H1 (cell line): Measurements from ENCODE around the gene KLK8. TPM values are rescaled to one million over a fixed set of nuclear protein-coding genes. Genes with fewer than 3 reads are reported as not detected.

Experiments
- CTCF ChIA-PET: fragments of 300-600 bp; sonication (Branson Sonifier 250); formaldehyde crosslinking; loops from one replicate; lab custom pipeline; 2021; ENCODE audit not compliant: partially characterized antibody; lab: Charles Lee
- POLR2A ChIA-PET: fragments of 300-600 bp; sonication (Branson Sonifier 250); formaldehyde crosslinking; loops from one replicate; lab custom pipeline; 2021; ENCODE audit warnings: inconsistent platforms; ENCODE audit not compliant: partially characterized antibody; lab: Charles Lee
- DNase-seq, 2 experiments: peaks; one replicate each; pipeline versions ENCODE4 v3.0.0 to v3.0.0-alpha.2; 2010 to 2022; ENCODE audit warnings: low spot score in 2 of 2, low read depth in 1 of 2, mixed read lengths in 1 of 2
- FAIRE-seq: peaks from 2 replicates; lab custom pipeline; 2011; peaks lifted over from hg19 to GRCh38; lab: Jason Lieb, UNC
- H2AFZ ChIP-seq: 2 replicates; pipeline ENCODE4 v1.8.1; 2012; ENCODE audit warnings: low read length, inconsistent platforms
- H2AK5ac ChIP-seq: 2 replicates; pipeline ENCODE4 v1.6.1; 2013; ENCODE audit warnings: low read depth, low read length
- H2BK120ac ChIP-seq: replicated peaks from 2 replicates; pipeline ENCODE3; 2013; ENCODE audit warnings: low read depth, low read length, inconsistent platforms
- H2BK12ac ChIP-seq: 2 replicates; pipeline ENCODE4 v1.6.1; 2013; ENCODE audit warnings: low read depth, low read length
- H2BK15ac ChIP-seq: 2 replicates; pipeline ENCODE4 v1.6.1; 2013; ENCODE audit warnings: low read length
- H2BK20ac ChIP-seq: 2 replicates; pipeline ENCODE4 v1.6.1; 2013; ENCODE audit warnings: low read length
- H2BK5ac ChIP-seq: 2 replicates; pipeline ENCODE4 v1.6.1; 2013; ENCODE audit warnings: low read depth, low read length
- H3K14ac ChIP-seq: 2 replicates; pipeline ENCODE4 v1.6.1; 2013; ENCODE audit warnings: inconsistent platforms; ENCODE audit not compliant: insufficient read length
- H3K18ac ChIP-seq: 2 replicates; pipeline ENCODE4 v1.6.1; 2013; ENCODE audit warnings: low read length; ENCODE audit errors: extremely low read depth
- H3K23ac ChIP-seq: 2 replicates; pipeline ENCODE4 v1.6.1; 2013; ENCODE audit warnings: inconsistent platforms; ENCODE audit not compliant: insufficient read length
- H3K23me2 ChIP-seq: 2 replicates; pipeline ENCODE4 v1.6.1; 2013; ENCODE audit warnings: low read depth, low read length
- H3K27ac ChIP-seq: 2 replicates; pipeline ENCODE4 v1.6.1; 2011; ENCODE audit warnings: low read depth, low read length, inconsistent platforms
- H3K27me3 ChIP-seq, 4 experiments: replicated peaks in 1 of 4; 1 replicate in 1 of 4; 2 replicates in 3 of 4; pipeline versions ENCODE4 v1.6.1 to v1.8.1; 2011 to 2013; ENCODE audit warnings: low read length in 3 of 4, mild to moderate bottlenecking in 3 of 4, inconsistent platforms in 2 of 4, mixed read lengths in 2 of 4, moderate library complexity in 1 of 4; ENCODE audit not compliant: control insufficient read depth in 3 of 4, insufficient read depth in 3 of 4; ENCODE audit errors: extremely low read depth in 1 of 4
- H3K36me3 ChIP-seq, 4 experiments: 2 replicates each; pipeline versions ENCODE4 v1.6.1 to v1.8.1; 2011 to 2013; ENCODE audit warnings: mild to moderate bottlenecking in 4 of 4, low read length in 3 of 4, moderate library complexity in 2 of 4, control low read depth in 1 of 4, inconsistent platforms in 1 of 4; ENCODE audit not compliant: insufficient read depth in 4 of 4, control insufficient read depth in 2 of 4
- H3K4ac ChIP-seq: replicated peaks from 2 replicates; pipeline ENCODE3; 2013; ENCODE audit warnings: low read length, low read depth, mixed read lengths, inconsistent platforms; ENCODE audit not compliant: insufficient read length
- H3K4me1 ChIP-seq, 4 experiments: replicated peaks in 1 of 4; 1 replicate in 1 of 4; 2 replicates in 3 of 4; pipeline versions ENCODE4 v1.6.1 to v1.8.1; 2011 to 2013; ENCODE audit warnings: low read length in 3 of 4, inconsistent platforms in 2 of 4, mixed read lengths in 1 of 4; ENCODE audit not compliant: insufficient read depth in 4 of 4, control insufficient read depth in 3 of 4
- H3K4me2 ChIP-seq, 2 experiments: 2 replicates each; pipeline versions ENCODE4 v1.6.1 to v1.8.1; 2011 to 2013; ENCODE audit warnings: low read depth in 2 of 2, low read length in 2 of 2, control low read depth in 1 of 2, inconsistent platforms in 1 of 2, mild to moderate bottlenecking in 1 of 2; ENCODE audit not compliant: insufficient read depth in 1 of 2
- H3K4me3 ChIP-seq, 4 experiments: fragments of 200-600, 300-600 bp in 1 of 4; sonication (generic), shearing (Covaris generic), sonication (Bioruptor Twin) in 1 of 4; 2 replicates each; pipeline versions ENCODE4 v1.5.1 to v1.8.1; 2011 to 2016; ENCODE audit warnings: low read length in 4 of 4, low read depth in 3 of 4, control low read depth in 2 of 4, inconsistent platforms in 2 of 4, mild to moderate bottlenecking in 2 of 4, mixed read lengths in 1 of 4, moderate library complexity in 1 of 4; ENCODE audit not compliant: insufficient read depth in 2 of 4; ENCODE audit errors: extremely low read depth in 1 of 4
- H3K56ac ChIP-seq: replicated peaks from 2 replicates; pipeline ENCODE3; 2013; ENCODE audit warnings: low read depth, mild to moderate bottlenecking, mixed read lengths, low read length, inconsistent platforms; ENCODE audit not compliant: insufficient read length
- H3K79me1 ChIP-seq: 2 replicates; pipeline ENCODE4 v1.6.1; 2013; ENCODE audit warnings: low read depth, low read length, control low read depth
- H3K79me2 ChIP-seq, 2 experiments: 2 replicates each; pipeline versions ENCODE4 v1.6.1 to v1.8.1; 2012 to 2013; ENCODE audit warnings: low read length in 2 of 2, mild to moderate bottlenecking in 2 of 2, inconsistent platforms in 1 of 2; ENCODE audit not compliant: insufficient read depth in 2 of 2, control insufficient read depth in 1 of 2
- H3K9ac ChIP-seq, 4 experiments: replicated peaks in 1 of 4; 1 replicate in 1 of 4; 2 replicates in 3 of 4; pipeline versions ENCODE4 v1.6.1 to v1.8.1; 2011 to 2013; ENCODE audit warnings: low read depth in 3 of 4, low read length in 3 of 4, control low read depth in 2 of 4, mild to moderate bottlenecking in 2 of 4, moderate library complexity in 2 of 4, inconsistent platforms in 1 of 4; ENCODE audit errors: extremely low read depth in 1 of 4
- H3K9me3 ChIP-seq, 2 experiments: 2 replicates each; pipeline versions ENCODE4 v1.6.1 to v1.8.1; 2012 to 2013; ENCODE audit warnings: mild to moderate bottlenecking in 2 of 2, moderate library complexity in 2 of 2, control low read depth in 1 of 2, inconsistent platforms in 1 of 2, low read depth in 1 of 2, low read length in 1 of 2, mixed read lengths in 1 of 2; ENCODE audit not compliant: insufficient read depth in 2 of 2
- H4K20me1 ChIP-seq, 2 experiments: replicated peaks in 1 of 2; 2 replicates each; pipeline versions ENCODE3 to v1.8.1; 2011 to 2013; ENCODE audit warnings: inconsistent platforms in 2 of 2, low read length in 2 of 2, mild to moderate bottlenecking in 1 of 2; ENCODE audit not compliant: insufficient read depth in 2 of 2, control insufficient read depth in 1 of 2
- H4K5ac ChIP-seq: 2 replicates; pipeline ENCODE4 v1.6.1; 2013; ENCODE audit warnings: low read length, low read depth, mixed read lengths, inconsistent platforms; ENCODE audit not compliant: insufficient read length
- H4K8ac ChIP-seq: 2 replicates; pipeline ENCODE4 v1.8.0; 2013; ENCODE audit warnings: mild to moderate bottlenecking, moderate library complexity, low read length, inconsistent platforms; ENCODE audit not compliant: insufficient read depth; ENCODE audit errors: extremely low read depth
- H4K91ac ChIP-seq: replicated peaks from 2 replicates; pipeline ENCODE3; 2013; ENCODE audit warnings: low read length, mixed read lengths, inconsistent platforms; ENCODE audit not compliant: insufficient read length
- CHD2 ChIP-seq: IDR thresholded peaks from 2 replicates; pipeline ENCODE4 v1.6.1; 2012; ENCODE audit warnings: low read length, improper control_type of control experiment
- JUN ChIP-seq: IDR thresholded peaks from 2 replicates; pipeline ENCODE4 v1.6.1; 2011; ENCODE audit warnings: low read depth, mild to moderate bottlenecking, improper control_type of control experiment, low read length
- POLR2AphosphoS5 ChIP-seq: IDR thresholded peaks from 2 replicates; pipeline ENCODE4 v1.6.1; 2011; ENCODE audit warnings: low read depth, low read length
- SIN3A ChIP-seq, 2 experiments: IDR thresholded peaks in 1 of 2; conservative IDR thresholded peaks in 1 of 2; 2 replicates each; pipeline ENCODE4 v1.6.1; 2011 to 2012; ENCODE audit warnings: low read length in 2 of 2, improper control_type of control experiment in 1 of 2, low read depth in 1 of 2, mild to moderate bottlenecking in 1 of 2
- SUZ12 ChIP-seq: fragments of 200-600 bp; sonication (generic); IDR thresholded peaks from 2 replicates; pipeline ENCODE4 v1.6.1; 2012; ENCODE audit warnings: mild to moderate bottlenecking, inconsistent platforms, low read length, moderate library complexity, mixed read lengths
- ZNF274 ChIP-seq: IDR thresholded peaks from 2 replicates; pipeline ENCODE4 v1.7.0; 2012; ENCODE audit warnings: low read length, borderline replicate concordance; ENCODE audit errors: extremely low read depth
- WGBS, 2 experiments: shearing (Covaris generic) in 1 of 2; methylation state at CpG; one replicate each; pipeline versions ENCODE4 v1.1.6 to v1.1.7; 2013 to 2015; ENCODE audit warnings: low lambda C conversion rate in 2 of 2, mixed read lengths in 2 of 2, inconsistent platforms in 1 of 2, low coverage in 1 of 2, missing lambda C conversion rate in 1 of 2; ENCODE audit not compliant: insufficient replicate concordance in 2 of 2, insufficient coverage in 1 of 2, insufficient read length in 1 of 2; ENCODE audit errors: extremely low coverage in 1 of 2, missing lambda C conversion rate in 1 of 2; 5-methylcytosine and 5-hydroxymethylcytosine counted together
- polyA plus RNA-seq, 7 experiments: library from polyadenylated mRNA; depleted of rRNA in 3 of 7; stranded (reverse) in 5 of 7; unstranded in 2 of 7; fragments of >200 nt in 5 of 7; fragments of 200-250 nt in 2 of 7; gene quantifications; 1 replicate in 5 of 7; 2 replicates in 1 of 7; 4 replicates in 1 of 7; pipeline versions ENCODE4 v1.2.1 to v1.2.3, GENCODE V29; 2011 to 2013; ENCODE audit warnings: missing spikeins in 2 of 7, mixed read lengths in 2 of 7
- total RNA-seq: library from RNA; stranded (reverse); fragmentation: NEBNext Ultra II Directional; extraction: Animal tissue kit (Norgen Biotek cat#: 25700); gene quantifications from 2 replicates; pipeline ENCODE4 v1.2.1, GENCODE V29; 2021

The KLK8 gene
- total and polyA plus RNA-seq, 2 of the 8 experiments (the other 6 are each of a cell fraction or from before 2014, with no cell fraction given): 2.9 to 3.6 TPM

DNA sequence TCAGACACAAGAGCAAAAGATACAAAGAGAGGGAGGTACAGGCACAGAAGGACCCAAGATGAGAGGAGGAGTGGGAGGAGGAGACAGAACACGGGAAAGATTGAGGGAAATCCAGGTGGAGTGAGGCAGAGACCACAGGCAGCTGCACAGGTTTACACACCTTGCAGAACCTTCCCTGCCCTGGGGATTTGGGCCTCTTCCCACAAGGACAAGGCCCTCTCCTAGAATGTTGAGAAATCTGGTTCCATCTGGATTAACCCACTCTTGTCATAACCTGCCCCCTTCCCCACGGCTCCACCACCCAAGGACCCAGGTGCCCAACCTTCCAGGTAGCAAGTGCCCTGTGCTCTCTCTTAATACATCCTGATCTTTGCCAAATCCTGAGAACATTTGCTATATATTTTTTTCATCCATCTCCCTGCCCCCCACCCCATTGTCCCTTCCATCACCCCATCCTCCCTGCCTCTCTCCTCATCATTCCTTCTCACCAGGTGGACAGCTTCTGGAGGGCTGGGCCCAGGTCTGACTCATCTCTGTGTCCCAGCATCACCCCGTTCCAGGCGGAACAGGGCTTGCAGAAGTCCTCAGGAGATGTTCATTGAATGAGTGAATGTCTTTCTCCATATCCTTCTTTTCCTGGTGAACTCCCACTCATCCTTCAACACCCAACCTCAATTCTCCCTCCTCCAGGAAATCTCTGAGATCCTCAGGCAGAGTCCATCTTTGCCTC, 8.8 kb upstream of the KLK8 start:
- peaks cover 3% of the 10 kb centered on the region; the same call in 1 of the 2 replicates for H3K23me2 ChIP-seq
- H3K4me1 ChIP-seq: no peaks in the 10 kb centered on the region
- no peak overlapping the region for H3K4ac ChIP-seq
- no peak overlapping the region for H3K56ac ChIP-seq
- H3K9me3 ChIP-seq: no peaks in the 10 kb centered on the region
- no peaks in the 10 kb centered on the region for H3K27me3 ChIP-seq
- H2BK5ac ChIP-seq: no peak overlapping the region
- H3K36me3 ChIP-seq: no peaks in the 10 kb centered on the region
- H4K20me1 ChIP-seq: no peaks in the 10 kb centered on the region
- ChIA-PET CTCF (interaction anchor here (0.7 to 1.5 kb wide), 3 partner anchors 23 to 86 kb away, joined by 3 to 4 read pairs (median 4); no protein-coding TSS in a partner anchor), POLR2A (no interaction called here)
- H2BK12ac ChIP-seq: no peak overlapping the region
- H2AFZ ChIP-seq: no peak overlapping the region
- no peak overlapping the region for H3K18ac ChIP-seq
- H2AK5ac ChIP-seq: no peak overlapping the region
- no peak overlapping the region for H4K91ac ChIP-seq
- no peak overlapping the region for H4K5ac ChIP-seq
- H2BK15ac ChIP-seq: peak overlapping the region; percentile 46; the same call in 1 of the 2 replicates
- H4K8ac ChIP-seq: no peak overlapping the region
- no peak overlapping the region for H3K4me3 ChIP-seq
- H3K27ac ChIP-seq: no peak overlapping the region
- FAIRE-seq: no peak
- no peak for TF ChIP-seq ZNF274
- TF ChIP-seq POLR2AphosphoS5: no peak
- no peak for TF ChIP-seq SUZ12
- TF ChIP-seq CHD2: no peak
- no peak for TF ChIP-seq SIN3A (conservative IDR thresholded peaks at IDR 0.05 in 1 of 2, IDR thresholded peaks at IDR 0.05 in 1 of 2; ENCODE audit: low read depth in 1 of 2, low read length in 2 of 2)
- no peak for TF ChIP-seq JUN
- H3K23ac ChIP-seq: no peak overlapping the region
- H3K14ac ChIP-seq: no peak overlapping the region
- no peaks in the 10 kb centered on the region for H3K79me1 ChIP-seq
- H3K79me2 ChIP-seq: no peaks in the 10 kb centered on the region
- no peak for DNase-seq
- no peak overlapping the region for H3K4me2 ChIP-seq
- no peak overlapping the region for H2BK20ac ChIP-seq
- no peak overlapping the region for H2BK120ac ChIP-seq
- 90% methylated on average over 4 of the region's 4 CpGs; no CpG with 5 or more reads in 1 of the 2 experiments for WGBS, 2 experiments
- no peak overlapping the region for H3K9ac ChIP-seq
